HG03135 (cell line): ENCODE data around the gene TBC1D22B.
"Not testable (repeated sequence)": the region's sequence is repeated elsewhere in the genome, so short reads cannot be mapped to it uniquely, and the experiment has no call there.

Experiments used
- ATAC-seq: cut with Tn5 transposase; IDR thresholded peaks from one replicate; pipeline ENCODE4 v1.9.1; 2021; ENCODE audit warnings: mild to moderate bottlenecking, moderate library complexity; ENCODE audit not compliant: unreplicated experiment

TBC1D22B gene

DNA sequence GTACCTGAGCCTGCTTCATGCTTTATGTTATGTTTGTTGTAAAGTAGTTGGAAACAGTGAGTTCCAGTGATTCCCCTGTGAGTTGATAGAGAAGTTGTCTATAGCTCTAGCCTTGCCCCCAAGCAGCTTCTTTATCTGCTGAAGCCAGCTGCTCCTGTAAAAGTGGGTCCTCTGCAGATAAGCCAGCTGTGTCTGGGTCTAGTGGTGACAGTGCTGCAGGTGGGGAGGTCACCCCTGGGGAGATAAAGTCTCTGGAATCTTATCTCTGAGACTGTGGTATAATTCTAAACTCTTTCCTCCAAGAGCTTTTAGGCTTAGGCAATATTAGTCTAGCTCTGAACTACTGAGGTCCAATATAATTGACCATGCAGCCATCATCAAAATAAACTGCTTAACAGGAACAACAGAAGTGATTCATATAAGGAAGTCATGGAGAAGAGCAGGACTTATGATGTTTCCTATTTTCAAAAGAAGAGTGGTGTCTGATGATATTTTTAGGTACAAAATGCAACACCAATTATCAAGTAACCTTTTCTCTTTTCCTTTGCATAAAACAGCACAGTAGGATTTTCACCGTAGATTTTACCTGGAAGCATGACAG, 44.6 kb downstream of the TBC1D22B start:
- no peak for ATAC-seq

DNA sequence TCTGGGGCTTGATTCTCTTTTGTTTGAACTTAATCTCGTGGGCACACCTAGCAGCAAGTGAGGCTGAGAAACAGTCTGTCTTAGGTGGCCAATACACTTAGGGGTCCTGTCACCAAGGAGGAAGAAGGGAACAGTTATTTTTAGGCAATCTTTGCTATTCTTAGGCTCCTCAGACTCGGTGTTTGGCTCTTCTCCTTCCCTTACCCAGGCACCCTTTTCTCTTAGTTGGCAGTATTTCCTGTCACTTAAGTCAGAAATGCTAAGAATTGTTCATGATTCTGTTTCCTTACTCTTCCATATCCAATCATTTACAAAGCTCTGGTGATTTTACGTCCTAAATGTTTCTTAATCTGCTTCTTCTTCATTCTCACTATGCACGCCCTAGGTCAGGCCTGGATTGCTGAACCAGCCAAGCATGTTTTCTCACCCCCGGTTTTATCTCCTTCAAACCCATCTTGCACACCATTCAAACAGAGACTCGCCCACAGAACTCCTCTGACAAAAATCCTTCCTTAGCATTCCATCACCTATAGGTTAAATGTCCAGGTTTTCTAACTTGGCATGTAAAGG, 45.6 kb downstream of the TBC1D22B start:
- ATAC-seq = no peak

DNA sequence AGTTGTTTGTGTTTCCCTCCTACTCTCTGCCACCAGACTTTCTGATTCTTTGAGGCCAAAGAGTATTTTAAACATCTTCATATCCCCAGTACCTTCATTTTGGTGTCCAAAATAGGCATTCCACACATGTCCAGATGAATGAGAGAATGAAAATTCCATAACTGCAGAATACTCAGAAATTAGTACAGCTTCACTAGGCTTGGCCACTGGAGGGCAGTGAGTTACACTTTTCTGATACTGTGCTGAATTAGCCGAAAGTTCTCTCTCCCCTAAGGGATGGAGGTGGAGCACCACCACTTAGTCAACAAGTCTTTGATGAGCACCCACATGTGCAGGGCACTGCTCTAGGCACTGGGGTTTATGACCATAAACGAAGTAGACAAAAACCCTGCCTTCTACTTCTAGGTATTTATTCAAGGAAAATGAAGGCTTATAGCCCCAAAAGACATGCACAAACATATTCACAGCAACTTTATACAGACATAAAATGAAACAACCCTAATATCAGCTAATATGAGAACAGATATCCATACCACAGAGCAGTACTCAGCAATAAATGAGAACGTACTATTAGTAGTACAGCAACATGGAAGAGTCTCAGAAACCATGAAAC, 46.4 kb downstream of the TBC1D22B start:
- ATAC-seq = no peak

DNA sequence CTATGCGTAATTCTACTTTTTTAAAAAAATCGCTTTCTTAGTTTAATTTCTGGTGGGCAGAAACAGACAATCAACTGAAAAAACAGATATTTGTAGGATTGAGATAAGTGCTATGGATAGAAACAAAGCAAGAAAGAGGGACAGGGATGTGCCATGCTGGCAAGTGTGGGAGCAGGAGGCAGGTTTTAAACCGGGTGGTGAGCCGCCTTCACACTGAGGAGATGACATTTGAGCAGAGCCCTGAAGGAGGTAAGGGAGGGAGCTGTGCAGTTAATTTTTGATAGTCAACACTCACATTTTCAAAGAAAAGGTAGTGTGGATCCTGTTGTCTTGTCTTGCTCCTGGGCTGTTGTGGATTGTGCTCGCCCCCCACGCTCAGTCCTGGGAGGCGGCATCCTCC, 47.2 kb downstream of the TBC1D22B start:
- ATAC-seq = no peak

DNA sequence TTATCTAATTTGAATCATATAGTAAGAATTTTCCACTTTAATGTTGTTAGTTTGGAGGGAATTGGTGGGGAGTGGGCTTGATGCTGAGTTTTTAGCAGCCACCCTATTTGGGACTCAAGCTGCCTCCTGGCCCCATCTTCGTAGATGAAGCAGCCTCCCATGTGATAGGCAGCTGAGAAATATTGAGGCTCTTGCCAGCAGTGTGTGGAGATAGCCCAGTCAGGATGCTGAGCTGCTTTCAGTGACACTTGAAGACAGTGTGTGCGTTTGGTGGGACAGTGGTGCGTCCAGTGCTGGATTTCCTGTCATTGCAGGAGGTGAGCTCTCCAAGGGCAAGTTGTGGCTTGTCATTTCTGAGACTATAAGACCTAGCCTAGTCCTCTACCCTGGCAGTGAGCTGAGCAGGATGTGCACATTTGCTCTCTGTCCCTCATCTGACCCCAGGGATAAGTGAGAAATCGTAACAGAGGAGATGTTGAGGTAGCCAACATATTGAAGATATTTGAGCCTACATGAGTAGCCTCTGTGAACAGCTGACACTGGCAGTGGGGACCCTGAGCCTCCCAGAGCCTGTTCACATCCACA, 48.4 kb downstream of the TBC1D22B start:
- ATAC-seq = no peak

DNA sequence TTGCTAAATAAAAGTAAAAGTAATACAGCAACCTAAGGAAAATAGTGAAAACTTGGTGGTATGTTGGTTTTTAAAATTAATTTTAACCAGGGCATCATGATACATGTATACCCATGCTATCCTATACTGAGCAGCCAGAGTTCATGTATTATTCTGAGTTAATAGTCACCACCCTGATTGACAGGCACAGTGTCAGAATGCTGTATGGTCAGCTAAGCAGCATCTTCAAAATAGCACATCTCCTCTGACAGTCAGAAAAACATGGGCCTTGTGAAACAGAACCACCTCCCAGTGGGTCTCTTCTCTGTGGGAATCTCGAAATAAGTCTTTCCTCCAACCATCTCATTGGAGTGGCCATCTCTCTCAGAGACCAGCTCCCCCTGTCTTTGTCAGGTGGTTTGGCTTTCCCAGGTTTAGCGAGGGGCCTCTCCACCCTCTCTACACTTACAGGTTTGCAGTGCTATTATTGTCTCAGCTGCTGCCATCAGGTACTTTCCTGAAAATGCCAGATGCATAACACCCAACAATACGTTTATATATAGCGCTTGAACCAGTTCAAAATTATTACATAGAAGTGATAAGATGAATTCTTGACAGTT, 49.2 kb downstream of the TBC1D22B start:
- ATAC-seq = no peak

DNA sequence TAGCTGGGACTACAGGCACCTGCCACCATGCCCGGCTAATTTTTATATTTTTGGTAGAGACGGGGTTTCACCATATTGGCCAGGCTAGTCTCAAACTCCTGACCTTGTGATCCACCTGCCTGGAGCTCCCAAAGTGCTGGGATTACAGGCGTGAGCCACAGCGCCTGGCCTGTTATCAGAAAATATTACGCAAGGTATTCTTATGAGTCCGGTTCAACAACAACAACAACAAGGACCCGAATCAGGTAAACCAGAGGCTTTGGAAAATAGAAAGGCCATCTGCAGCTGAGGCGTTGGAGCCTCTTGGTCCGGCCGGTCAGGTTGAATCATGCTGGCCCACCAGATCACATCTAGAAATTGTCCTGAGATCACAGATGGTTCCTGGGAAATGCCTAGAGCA, 49.9 kb downstream of the TBC1D22B start:
- ATAC-seq = not testable (repeated sequence)

DNA sequence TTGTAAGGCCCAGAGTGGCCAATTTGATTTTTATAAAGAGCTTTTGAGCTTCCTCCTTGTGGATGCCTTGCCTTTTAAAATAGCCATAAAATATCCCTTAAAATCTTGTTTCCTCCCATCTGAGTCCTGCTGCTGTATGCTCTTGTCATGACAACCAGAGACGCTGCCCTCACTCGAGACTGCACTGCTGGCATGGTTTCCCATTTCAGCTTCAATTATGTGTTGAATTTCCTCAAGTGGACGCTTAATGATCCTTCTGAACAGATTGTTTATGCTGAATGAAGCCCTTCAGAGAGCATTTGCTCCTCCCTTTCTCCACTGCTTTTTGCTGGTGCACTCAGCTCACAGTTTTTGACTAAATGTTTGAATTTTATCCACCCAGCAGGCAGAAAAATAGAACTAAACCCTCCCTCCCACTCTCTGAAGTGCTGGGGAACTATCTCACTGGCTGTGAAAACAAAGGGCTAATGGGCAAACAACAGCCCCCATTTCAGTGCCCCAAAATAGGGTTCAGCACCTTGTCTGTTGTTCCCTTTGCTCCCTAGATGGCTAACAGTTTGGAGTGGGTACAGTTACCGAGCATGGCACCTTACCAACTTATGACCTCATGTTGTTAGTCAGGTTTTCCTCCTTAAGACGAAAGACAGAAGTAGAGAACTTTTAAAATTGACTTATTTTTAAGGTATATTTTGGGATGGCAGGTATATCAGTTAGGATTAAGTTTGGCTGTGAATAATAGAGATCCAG, 50.7 kb downstream of the TBC1D22B start:
- no peak for ATAC-seq

DNA sequence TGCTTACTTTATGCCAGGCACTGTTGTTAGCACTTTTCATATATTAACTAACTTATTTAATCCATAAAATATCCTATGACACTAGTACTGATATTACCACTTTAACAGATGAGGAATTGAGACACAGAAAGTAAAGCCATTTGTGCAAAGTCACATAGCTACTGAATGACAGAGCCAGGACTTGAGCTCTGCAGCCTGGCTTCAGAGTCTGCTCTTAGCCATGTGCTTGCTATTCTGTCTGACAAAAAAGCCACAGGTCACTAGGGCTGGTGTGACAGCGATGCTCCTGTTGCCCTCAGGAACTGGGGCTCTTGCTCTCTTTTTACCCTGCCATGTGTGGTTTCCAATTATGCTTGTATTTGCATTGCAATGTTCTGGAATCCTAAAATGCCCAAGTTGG, 51.5 kb downstream of the TBC1D22B start:
- no peak for ATAC-seq

DNA sequence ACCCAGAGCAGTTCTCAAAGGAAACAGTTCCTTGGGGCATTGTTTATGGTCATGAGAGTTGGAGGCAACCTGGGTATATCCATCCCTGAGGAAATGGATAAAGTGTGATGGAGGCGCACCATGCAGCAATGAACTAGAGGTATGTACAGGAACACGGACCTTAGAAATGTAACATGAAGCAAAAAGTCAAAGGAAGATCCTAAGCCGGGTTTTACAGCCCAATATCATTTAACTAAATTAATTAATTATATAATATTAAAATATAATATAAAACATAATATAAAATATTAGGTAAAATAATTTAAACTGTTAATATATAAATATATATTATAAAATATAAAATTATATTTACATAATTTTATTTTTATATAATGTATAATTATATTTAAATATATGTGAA, 52.1 kb downstream of the TBC1D22B start:
- ATAC-seq = no peak

DNA sequence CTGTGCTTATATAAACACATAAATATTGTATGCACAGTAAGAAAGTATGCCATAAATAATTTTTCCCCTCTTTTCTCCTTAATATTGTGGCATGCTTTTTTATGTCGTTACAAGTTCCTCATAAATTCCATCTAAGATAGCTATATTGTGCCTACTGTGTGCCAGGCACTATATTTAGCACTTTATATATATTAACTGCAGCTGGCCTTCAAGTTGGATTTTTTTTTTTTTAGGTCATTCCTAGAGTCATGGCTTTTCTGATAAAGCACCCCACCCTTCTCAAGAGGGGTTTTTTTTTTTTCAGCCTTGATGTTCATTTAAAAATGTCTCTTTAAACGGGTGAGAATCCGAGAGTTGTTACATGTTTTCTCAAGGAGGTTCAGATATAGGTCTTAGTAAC, 53.4 kb downstream of the TBC1D22B start:
- no peak for ATAC-seq

DNA sequence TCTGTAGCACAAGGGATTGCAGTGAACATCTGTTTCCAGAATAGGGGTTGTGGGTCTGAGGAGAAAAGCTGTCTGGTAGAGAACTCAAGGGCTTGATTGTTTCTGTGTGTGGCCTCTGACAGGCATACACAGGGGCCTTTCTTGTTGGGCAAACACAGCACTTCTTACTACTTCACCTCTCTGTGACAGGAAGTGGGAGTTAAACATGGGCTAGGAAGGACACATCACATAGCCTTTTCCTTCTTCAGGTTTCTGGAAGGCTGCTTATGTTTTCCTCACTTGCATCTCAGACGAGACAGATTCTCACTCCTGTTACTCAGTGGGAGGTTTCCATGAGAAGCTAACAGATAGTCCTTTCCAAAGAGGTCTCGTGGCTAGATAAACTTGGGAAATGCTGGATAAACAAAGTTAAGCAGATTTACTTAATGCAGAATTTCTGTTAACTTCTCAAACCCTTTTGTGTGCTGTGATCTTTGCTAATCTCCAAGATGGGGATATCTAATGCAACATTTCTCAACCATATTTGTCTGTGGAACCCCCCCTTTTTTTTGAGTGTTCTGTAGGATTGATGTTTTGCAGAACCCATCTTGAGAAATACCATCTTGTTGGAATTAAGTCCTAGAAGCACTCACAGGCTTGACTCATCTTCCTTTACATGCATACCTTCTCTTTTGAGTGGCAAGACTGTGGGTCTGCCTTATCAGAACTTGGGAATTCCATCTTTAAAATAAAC, 54.3 kb downstream of the TBC1D22B start:
- ATAC-seq = no peak

DNA sequence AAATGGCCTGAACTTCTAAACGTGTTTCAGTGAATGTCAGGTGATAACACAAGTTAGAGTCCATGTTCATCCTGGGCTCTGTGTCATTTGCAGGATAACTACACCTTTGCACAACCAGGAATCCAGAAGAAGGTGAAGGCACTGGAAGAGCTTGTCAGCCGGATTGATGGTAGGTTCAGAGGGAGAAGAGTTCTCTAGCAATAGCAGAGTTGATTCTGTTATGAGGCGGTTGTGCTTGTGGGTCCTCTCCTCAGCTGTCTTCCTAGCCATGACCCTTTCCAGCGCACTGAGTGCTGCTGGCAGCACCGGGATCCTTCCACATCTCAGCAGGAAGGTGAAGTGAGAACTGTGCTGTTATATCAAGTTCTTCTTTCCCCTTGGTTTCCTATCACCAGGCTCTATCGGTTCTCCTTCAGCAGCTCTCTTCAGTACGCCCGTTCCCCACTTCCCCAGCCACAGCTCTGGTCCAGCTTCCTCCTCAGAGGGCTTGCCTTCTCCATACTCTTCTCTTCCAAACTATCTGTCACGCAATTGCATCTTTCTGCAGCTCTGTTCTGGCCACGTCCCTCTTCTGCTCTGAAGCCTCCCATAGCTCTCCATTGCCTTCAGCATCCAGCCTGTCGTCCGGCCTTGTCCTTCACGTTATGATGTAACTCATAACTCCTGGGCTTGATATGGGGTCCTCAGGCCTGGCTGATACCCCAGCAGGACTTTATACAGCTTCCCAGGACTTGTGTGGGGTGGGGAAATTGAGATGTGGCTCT, 56.3 kb downstream of the TBC1D22B start:
- no peak for ATAC-seq

DNA sequence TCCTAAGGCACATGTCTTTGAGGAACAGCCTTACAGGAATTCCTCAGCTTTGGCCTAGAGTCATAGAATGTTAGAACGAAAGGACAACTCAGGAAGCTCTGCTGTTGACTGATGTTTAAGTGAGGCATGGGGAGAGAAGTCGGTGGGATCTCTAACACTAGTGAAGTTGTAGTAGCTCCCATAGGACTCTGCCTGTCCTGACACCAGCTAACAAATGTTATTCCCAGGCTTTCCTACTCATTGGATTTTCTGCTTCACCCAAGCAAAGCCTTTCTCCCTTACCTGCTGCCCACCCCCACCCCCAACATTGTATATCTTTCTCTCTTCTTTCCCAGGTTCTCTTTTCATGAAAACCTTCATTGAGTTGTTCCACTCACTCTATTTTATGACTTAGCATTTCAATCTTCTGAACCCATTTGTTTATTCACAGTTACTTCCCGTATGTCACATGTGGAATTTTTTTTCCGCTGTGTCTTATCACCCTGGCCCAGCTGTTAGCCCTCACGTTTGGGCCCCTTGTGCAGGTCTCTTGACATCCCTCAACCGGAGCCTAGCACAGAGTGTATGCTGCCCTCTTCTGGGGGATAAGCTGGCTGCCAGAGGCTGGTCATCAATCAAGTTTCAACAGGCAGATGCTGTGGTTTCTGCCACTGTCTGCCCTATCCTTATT, 57.0 kb downstream of the TBC1D22B start:
- ATAC-seq = no peak

DNA sequence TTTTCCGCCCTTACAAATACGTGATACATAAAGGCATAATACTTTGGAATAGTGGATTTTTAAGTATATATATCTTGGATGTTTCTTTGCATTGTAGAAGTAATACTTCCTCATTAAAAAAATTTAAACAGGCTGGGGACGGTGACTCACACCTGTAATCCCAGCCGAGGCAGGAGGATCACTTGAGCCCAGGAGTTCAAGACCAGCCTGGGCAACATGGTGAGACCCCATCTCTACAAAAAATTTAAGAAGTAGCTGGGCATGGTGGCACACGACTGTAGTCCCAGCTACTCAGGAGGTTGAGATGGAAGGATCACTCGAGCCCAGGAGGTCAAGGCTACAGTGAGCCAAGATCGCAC, 57.6 kb downstream of the TBC1D22B start:
- ATAC-seq = no peak

DNA sequence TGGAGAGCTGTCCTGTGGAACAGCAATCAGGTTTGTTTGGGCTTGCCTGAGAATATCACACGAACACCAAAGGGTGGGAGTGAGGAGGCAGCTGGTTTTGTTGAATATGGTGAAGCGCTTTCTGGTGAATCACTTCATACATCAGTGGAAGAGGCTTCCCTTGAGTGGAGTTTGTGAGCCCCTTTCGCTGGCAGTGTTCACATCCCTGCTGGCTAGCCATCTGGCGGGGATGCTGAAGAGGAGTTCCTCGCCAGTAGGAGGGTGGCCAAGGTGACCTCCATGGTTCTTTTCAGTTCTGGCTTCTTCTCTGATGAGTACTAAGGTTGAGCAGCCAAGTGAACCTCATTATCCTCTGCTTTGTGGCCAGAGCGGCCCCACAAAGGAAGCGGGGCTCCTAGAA, 58.5 kb downstream of the TBC1D22B start:
- no peak for ATAC-seq

DNA sequence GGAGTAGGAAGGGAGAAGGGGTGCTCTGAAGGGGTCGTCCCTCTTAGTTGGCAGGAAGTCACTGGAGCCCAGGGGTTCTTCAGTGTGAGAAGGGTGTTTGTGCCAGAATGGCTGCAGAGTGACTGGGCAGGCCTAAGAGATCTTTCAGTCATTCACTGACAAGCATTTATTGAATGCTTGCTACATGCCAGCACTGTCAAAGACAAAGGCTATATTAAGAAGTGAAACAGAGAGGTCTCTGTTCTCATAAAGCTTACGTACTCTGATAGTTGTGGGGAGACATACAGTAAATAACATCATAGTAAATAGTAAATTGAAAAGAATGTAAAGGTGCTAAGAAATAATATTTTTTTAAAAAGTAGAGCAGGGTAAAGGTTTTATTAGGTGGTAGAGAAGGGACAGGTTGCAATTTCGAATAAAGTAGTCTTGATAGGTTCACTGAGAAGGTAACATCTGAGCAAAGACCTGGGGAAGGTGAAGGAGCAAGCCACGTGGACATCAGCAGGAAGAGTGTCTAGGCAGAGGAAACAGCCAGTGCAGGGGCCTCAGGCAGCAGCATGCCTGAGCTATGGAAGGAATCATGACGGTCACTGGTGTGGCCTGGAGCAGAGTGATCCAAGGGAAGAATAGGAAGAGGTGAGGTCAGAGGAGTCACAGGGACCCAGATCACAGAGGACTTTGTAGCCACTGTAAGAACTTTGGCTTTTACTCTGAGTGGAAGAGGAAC, 59.9 kb downstream of the TBC1D22B start:
- ATAC-seq = no peak

DNA sequence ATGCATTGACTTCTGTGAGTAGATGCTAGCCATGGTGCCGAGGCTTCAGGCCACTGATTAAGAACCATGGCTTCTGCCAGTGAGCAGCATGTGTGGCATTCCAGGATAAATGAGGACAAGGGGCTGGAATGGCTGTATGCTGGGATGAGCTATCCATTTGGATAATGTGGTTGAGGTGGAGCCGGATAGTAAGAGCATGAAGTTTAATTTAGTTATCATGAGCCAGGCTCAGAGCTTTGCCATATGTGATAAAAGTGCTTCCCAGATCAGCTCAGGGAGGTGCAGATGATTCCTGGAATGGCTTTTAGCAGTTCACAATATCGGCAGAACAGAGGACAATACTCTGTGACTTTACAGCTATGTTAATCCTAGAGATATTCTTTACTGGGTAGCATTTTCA, 61.6 kb downstream of the TBC1D22B start:
- no peak for ATAC-seq
